ENCODE data around the gene AGPAT4. TPM values are rescaled to one million over a fixed set of nuclear protein-coding genes. Genes with fewer than 3 reads are reported as not detected.

AGPAT4 gene
- total RNA-seq, 6 experiments from 2014 or later: 0.42 to 1.7 (median 0.78) TPM

- no peak for TF ChIP-seq POLR2A (IDR thresholded peaks at IDR 0.05)
- TF ChIP-seq, protein P1, sequence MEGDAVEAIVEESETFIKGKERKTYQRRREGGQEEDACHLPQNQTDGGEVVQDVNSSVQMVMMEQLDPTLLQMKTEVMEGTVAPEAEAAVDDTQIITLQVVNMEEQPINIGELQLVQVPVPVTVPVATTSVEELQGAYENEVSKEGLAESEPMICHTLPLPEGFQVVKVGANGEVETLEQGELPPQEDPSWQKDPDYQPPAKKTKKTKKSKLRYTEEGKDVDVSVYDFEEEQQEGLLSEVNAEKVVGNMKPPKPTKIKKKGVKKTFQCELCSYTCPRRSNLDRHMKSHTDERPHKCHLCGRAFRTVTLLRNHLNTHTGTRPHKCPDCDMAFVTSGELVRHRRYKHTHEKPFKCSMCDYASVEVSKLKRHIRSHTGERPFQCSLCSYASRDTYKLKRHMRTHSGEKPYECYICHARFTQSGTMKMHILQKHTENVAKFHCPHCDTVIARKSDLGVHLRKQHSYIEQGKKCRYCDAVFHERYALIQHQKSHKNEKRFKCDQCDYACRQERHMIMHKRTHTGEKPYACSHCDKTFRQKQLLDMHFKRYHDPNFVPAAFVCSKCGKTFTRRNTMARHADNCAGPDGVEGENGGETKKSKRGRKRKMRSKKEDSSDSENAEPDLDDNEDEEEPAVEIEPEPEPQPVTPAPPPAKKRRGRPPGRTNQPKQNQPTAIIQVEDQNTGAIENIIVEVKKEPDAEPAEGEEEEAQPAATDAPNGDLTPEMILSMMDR (IDR thresholded peaks at IDR 0.05): no peak
- no peak for DNase-seq
- Histone ChIP-seq H3K27me3 (peaks cover 0 to 2% of the 10 kb centered on the region in 2 donors), H3K36me3 (no peaks in the 10 kb centered on the region), H3K27ac (no peak overlapping the region), H3K4me1 (no peaks in the 10 kb centered on the region), H3K4me3 (no peak overlapping the region), H3K9me3 (no peaks in the 10 kb centered on the region)
- 63% methylated on average over 5 of the region's 5 CpGs for WGBS (ENCODE audit: insufficient coverage, low coverage, low lambda C conversion rate, missing lambda C conversion rate)
- intact Hi-C loops (cut with DNase I): no loop called here
- no peak for ATAC-seq
Measured at GRCh38 chr6:161270116-161270515, 3.7 kb downstream of the AGPAT4 start.

DNA sequence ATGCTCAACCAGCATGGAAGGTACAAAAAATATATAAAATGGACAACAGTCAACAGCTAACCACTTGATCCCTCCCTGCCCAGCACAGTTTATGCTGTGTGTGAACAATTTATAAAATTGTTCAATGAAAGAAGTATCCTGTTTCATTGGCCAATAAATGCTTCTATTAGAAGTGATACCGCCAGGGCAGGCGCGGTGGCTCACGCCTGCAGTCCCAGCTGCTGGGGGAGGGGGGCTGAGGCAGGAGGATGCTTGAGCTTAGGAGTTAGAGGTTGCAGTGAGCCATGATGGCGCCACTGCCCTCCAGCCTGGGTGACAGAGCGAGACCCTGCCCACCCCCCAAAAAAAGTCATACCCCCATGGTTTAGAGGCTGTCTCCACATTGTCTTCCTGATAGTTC, 4.6 kb downstream of the AGPAT4 start:
- intact Hi-C loops (cut with DNase I): no loop called here
- TF ChIP-seq POLR2A (IDR thresholded peaks at IDR 0.05): no peak
- TF ChIP-seq, protein P1 (IDR thresholded peaks at IDR 0.05): no peak
- DNase-seq: no peak
- Histone ChIP-seq H3K36me3 (no peaks in the 10 kb centered on the region), H3K27me3 (no peaks in the 10 kb centered on the region), H3K4me3 (no peak overlapping the region), H3K9me3 (no peaks in the 10 kb centered on the region), H3K27ac (no peak overlapping the region), H3K4me1 (no peaks in the 10 kb centered on the region)
- no peak for ATAC-seq
- WGBS (ENCODE audit: insufficient coverage, low coverage, low lambda C conversion rate, missing lambda C conversion rate): no CpG with 5 or more reads among the region's 6 CpGs

- Histone ChIP-seq H3K4me1 (no peaks in the 10 kb centered on the region), H3K27ac (no peak overlapping the region), H3K9me3 (no peaks in the 10 kb centered on the region), H3K4me3 (no peak overlapping the region), H3K27me3 (no peaks in the 10 kb centered on the region), H3K36me3 (no peaks in the 10 kb centered on the region)
- whole genome bisulfite sequencing (ENCODE audit: insufficient coverage, low coverage, low lambda C conversion rate, missing lambda C conversion rate): 64% methylated on average over 7 of the region's 7 CpGs
- no peak for DNase-seq
- intact Hi-C loops (cut with DNase I): no loop called here
- TF ChIP-seq, protein P1 (IDR thresholded peaks at IDR 0.05): no peak
- TF ChIP-seq POLR2A (IDR thresholded peaks at IDR 0.05): no peak
- ATAC-seq: no peak
Measured at GRCh38 chr6:161268531-161269210, 5.2 kb downstream of the AGPAT4 start.

GRCh38 chr6:161266513-161267230, 7.2 kb downstream of the AGPAT4 start:
- intact Hi-C loops (cut with DNase I): no loop called here
- Histone ChIP-seq H3K36me3 (no peaks in the 10 kb centered on the region), H3K4me3 (no peak overlapping the region), H3K4me1 (no peaks in the 10 kb centered on the region), H3K27me3 (no peaks in the 10 kb centered on the region), H3K27ac (no peak overlapping the region), H3K9me3 (no peaks in the 10 kb centered on the region)
- no peak for TF ChIP-seq POLR2A (IDR thresholded peaks at IDR 0.05)
- TF ChIP-seq, protein P1 (IDR thresholded peaks at IDR 0.05): no peak
- WGBS (ENCODE audit: insufficient coverage, low coverage, low lambda C conversion rate, missing lambda C conversion rate): 82% methylated on average over 4 of the region's 9 CpGs
- no peak for ATAC-seq
- DNase-seq: no peak
